Stimulated activated CD8-positive, alpha-beta memory T cell treated with anti-CD3 and anti-CD28 coated beads, Interleukin-2, amount 100 ng/mL, for 48 hours (primary cell): ENCODE measurements around the gene PRICKLE4.
"Not testable (repeated sequence)": the region's sequence is repeated elsewhere in the genome, so short reads cannot be mapped to it uniquely, and the experiment has no call there.

ENCODE experiments used
- DNase-seq, 2 donors: peaks; one replicate each; pipeline ENCODE4 v3.0.0-alpha.2; 2020; ENCODE audit warnings: low read depth in 2 of 2

The PRICKLE4 gene

GRCh38 chr6:41746107-41746506 is 34.5 kb upstream of the PRICKLE4 start:
- no peak for DNase-seq

DNA sequence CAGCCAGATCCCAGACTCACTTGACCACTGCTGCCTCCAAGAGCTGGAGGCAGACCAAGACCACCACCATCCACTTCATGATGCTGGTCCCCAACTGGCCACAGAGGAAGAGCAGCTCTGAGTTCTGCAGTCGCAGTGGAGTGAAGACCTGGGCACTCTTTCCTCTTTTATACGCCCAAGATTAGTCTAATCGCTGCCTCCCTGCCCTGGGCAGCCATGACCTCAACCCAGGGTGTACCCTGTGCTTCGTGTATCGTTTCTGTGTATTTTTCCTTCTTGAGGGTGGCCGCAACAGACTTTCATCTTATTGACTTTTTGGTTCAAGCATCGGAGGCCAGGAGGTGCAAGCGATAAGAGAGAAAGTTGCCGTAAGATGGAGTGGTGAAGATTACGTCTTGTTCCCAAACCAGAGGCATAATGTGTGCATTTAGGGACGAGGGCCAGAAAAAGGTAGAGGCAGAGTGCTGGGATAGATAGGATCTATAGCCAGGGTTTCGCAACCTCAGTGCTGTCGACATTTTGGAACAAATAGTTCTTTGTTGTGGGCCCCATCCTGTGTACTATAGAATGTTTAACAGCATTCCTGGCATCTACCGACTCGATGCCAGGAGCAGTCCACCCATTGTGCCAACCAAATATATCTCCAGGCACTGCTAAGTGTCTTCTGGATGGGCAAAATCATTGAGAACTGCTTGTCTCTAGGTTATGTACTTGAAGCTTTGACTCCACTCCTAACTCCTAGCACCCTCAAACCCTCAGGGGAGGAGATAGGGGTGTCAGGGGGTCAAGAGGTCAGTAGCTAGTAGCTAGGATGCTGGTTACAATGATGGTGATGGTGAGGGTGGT is 33.1 kb upstream of the PRICKLE4 start, which contains the start of gene PGC:
PGC (minus strand) TSS at position 142 of the 846 bp plus-strand sequence; CDS start at position 79, 63 bp downstream.
- no peak for DNase-seq

DNA sequence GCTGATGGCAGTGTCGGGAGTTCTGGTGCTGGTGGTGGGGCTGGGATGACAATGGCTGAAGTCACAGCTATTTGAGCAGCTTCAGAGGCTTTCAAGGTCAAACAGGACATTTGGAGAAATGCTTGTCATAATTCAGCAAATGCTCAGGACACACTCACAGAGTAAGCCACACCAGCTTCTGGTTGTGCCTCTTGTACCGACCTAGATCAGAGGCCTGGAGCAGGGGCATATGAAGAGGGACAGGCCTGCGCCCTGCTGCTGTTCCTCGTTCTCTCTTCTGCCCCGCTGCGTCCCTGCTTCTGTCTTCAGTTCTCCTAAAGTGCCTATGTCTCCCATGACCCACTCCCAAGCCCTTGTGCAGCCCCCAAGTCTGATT is 32.5 kb upstream of the PRICKLE4 start:
- no peak for DNase-seq

- DNase-seq = no peak
Observed at GRCh38 chr6:41748542-41748941, 32.0 kb upstream of the PRICKLE4 start.

DNA sequence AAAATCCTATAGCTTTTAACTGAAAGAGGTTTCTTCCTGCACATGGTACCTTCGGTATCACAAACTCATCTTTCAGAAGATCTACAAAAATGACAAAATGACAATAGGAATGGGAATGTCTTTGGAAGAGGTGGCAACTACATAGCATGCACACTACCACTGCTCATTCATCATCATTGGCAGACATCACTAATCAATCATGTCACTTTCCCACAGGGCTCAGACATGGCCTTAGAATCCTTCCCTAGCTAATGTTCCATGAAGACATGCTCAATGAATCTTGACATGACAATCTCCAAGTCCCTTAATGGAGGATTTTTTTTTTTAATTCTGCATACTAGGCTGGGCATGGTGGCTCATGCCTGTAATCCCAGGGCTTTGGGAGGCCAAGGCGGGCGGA is 30.2 kb upstream of the PRICKLE4 start:
- DNase-seq = no peak

- no peak for DNase-seq
Observed at GRCh38 chr6:41755895-41756294, 24.7 kb upstream of the PRICKLE4 start.

DNA sequence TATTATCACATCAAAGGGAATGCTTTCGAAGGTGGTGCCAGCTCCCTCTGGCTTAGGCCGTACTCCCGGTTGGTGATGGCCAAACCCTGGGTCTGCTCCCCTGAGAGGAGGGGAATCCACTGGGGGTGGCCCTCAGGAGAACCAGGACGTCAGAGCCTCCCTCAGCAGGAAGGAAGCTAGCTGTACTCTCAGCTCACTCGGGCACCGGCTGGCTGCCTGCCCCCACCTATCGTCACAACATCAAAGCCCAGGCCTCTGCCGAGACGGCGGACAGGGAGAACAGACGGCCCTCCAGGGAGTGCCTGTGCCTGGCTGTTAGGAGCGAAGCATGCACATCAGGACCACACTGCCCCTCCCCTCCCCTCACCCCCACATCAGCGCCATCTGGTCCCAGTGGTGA is 24.2 kb upstream of the PRICKLE4 start:
- no peak for DNase-seq

DNA sequence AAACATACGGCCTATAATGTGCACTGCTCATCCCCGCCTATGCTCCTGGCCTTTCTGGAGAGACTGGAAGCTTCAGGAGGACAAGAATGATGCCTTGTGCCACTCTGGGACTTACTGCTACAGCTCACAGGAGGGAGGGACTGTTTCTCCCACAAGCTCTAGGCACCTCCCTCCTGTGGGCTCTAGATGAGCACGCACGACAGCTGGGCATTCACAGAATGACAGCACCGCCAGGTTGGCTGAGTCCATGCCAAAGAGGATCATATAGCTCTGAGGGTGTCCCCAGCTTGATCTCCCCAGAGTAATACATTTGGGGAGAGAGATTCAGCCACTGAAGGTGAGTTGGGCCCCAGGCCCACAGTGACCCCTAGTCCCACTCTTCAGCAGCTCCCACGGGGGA is 23.3 kb upstream of the PRICKLE4 start:
- DNase-seq = no peak

- DNase-seq = no peak
Observed at GRCh38 chr6:41757931-41758640, 22.5 kb upstream of the PRICKLE4 start.

DNA sequence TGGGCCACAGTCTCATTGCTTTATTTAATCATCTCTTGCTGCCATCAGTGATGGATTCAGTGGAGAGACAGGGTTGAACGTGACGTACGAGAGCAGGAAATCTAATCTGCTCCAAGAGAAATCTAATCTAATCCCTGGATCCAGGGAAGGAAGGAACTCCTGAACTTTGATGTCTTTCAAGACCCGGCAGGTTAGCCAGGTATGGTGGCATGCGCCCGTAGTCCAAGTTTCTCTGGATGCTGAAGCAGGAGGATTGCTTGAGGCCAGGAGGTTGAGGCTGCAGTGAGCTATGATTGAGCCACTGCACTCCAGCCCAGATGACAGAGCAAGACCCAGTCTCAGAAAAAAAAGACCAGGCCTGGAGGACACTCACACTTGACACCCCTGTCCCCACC is 21.9 kb upstream of the PRICKLE4 start:
- no peak for DNase-seq

DNA sequence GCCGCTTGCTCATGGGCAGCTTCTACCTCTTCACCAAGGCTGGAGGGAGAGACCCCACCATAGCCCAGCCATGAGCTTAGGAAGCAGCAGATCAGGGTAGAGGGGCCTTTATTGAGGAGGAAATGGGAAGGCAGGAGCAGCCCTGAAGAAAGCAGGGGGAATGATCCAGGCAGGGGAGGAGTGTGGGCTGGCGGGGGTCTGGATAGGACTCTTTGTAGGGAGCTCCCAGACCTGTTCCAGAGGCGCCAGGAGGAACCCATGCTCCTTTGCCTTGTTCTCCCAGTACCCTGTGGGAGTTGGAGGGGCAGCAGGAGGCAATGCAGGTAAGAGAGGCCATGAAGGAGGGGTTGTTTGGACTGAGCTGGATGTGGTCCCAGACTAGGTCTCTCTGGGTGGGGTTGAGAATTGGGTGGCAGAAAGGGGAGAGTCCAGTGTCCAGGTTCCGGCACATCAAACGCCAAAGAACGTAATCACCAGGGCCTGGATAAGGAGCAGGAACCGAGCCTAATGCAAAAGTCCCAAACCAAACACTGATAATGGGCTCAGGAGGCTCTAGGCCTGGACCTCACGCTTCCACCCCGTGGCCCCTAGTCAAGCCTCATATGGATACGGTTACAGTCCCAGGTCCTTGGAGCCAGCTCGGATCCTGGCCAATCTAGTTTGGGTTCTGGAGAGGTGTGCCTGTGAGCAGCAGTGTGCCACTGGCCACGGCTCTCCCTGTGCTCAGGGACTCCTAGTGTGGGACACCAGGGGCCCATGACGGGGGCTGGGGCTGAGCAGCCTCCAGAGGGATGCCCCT is 21.3 kb upstream of the PRICKLE4 start:
- no peak for DNase-seq

DNA sequence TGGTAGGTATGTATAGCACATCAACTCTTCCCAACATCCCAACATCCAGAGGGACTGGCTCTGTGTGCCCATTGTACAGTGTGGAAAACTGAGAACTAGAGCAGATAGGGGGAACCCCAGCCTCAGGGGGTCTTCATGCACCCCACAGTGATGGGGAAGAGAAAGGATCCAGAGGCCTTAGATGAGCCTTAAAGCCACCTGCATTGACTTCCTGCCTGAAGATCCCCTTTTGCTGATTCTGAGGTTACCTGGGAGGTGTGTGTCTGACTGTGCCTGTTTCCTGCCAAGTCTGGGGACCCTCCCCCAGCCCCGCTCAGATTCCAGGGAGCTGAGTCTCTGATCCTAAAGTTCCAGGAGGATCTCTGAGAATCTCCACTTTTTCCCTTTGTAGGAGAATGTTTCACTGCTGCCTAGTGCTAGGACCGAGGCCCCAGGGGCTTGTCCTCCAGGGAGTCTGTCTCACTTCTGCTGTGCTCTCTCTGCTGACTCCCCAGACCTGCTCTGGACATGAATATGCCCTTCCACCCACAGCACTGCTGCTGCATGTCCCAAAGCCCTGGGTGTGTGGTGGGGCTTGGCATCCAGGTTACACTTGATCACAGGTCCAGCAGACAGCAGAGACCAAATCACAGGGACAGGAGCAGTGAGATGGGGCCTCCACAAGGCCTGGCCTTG is 20.5 kb upstream of the PRICKLE4 start:
- no peak for DNase-seq

- no peak for DNase-seq
Observed at GRCh38 chr6:41763470-41763869, 17.1 kb upstream of the PRICKLE4 start.

DNA sequence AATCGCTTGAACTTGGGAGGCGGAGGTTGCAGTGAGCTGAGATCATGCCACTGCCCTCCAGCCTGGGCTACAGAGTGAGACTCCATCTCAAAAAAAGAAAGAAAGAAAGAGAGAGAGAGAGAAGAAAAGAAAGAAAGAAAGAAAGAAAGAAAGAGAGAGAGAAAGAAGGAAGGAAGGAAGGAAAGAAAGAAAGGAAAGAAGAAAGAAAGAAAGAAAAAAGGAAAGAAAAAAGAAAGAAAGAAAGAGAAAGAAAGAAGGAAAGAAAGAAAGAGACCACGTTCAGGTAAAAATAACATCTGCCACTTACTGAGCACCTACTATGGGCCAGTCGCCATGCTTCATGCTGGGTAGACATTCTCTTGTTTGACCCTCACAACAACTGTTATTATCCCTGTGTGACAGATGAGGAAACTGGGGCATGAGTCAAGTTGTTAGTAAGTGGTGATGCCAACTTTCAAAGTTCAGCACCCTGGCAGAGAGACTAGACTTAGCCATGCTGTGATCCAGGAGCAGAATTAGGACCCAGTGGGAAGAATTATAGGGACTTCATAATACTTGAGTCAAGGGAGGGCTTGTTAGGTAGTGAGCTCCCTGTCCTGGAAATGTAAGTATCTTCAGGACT is 14.4 kb upstream of the PRICKLE4 start:
- DNase-seq = not testable (repeated sequence)

DNA sequence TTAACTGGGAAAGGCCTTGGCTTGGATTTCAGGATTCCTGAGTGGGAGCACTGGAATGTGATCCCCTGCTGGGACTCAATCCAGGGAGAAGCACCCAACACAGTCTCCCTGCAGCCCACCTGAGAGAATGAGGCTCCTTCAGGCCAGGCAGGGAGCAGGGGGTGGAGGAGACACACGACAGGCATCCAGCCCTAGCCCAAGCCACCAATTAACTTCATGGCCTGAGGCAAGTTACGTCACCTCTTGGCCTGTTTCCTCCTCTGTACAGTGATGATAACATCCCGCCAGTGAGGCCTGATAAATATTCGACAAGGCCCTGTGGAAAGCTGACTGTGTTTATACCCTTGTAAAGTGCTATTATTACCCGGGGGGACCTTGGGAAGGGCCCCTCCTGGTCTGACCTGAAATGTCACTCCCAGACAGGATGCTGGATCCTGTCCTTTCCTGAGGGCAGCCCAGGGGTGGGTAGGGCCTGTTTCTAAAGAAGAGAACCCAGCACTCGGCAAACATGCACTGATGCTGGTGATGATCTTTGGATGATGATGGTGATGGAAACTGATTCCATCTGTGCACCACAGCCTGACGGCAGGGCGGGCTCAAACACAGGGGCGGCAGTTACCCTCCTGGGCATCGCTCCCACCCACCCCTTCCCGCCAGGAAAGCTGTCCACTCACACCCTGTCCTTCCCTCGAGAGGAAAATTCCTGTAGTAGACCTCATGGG is 13.3 kb upstream of the PRICKLE4 start:
- no peak for DNase-seq

DNA sequence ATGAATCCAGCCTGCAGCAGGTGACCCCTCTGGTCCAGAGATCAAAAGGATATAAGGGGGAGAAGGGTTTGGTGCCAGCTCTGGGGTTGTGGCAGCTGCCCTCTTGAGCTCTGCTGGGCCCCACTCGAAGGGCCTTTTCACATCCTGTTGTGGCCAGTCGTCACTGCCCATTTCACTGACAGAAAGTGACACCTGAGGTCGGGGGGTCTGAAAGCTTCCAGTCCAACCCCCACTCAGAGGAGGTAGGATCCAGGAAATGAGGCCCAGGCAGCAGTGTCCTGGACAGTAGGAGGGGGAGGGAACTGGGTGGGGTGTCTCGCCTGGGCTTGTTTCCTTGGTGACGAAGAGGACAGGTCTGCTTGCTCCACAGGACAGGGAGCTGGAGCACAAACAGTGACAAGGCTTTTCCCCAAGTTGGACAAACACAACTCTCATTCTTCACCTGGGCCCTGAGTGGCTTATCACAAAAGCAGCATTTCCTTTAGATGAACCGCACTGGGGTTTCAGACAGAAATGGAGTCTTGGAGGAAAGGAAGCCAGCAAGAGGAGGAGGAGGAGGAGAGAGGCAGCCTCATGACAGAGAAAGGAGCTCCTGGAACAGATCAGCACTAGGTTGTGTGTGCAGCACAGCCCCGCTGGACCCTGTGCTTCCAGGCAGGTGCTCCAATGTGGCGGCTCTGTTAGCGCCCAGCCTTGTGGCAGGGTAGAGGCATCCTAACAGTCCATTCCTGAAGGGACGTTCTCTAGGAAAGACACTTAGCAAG is 11.9 kb upstream of the PRICKLE4 start:
- no peak for DNase-seq

GRCh38 chr6:41769376-41769775 is 11.2 kb upstream of the PRICKLE4 start:
- no peak for DNase-seq

GRCh38 chr6:41770381-41771057 is 10.1 kb upstream of the PRICKLE4 start:
- no peak for DNase-seq
